SK-N-MC (cell line): Measurements from ENCODE around the gene PHACTR3.

Experiments used
- DNase-seq: peaks from one replicate; pipeline ENCODE4 v3.0.0-alpha.2; 2011; ENCODE audit warnings: low read depth, low spot score
- H3K27ac ChIP-seq: fragments of 200-600 bp; sonication (generic); 2 replicates; pipeline ENCODE4 v1.5.1; 2016; ENCODE audit warnings: mixed run types
- H3K36me3 ChIP-seq: fragments of 200-600 bp; sonication (generic); 2 replicates; pipeline ENCODE4 v1.6.1; 2017; ENCODE audit warnings: antibody characterized with exemption, low read length, mixed read lengths; ENCODE audit not compliant: insufficient read depth
- H3K4me3 ChIP-seq: fragments of 200-600 bp; sonication (generic); 2 replicates; pipeline ENCODE4 v1.5.1; 2016
- H3K9ac ChIP-seq: fragments of 200-600 bp; sonication (generic); 2 replicates; pipeline ENCODE4 v1.8.0; 2017; ENCODE audit warnings: mixed run types, mixed read lengths; ENCODE audit not compliant: insufficient read length
- H3K9me3 ChIP-seq: fragments of 200-600 bp; sonication (generic); 2 replicates; pipeline ENCODE4 v1.6.1; 2017; ENCODE audit warnings: low read depth, mild to moderate bottlenecking, antibody characterized with exemption, low read length, moderate library complexity, mixed read lengths
- EZH2 ChIP-seq: fragments of 200-600 bp; sonication (generic); IDR thresholded peaks from one replicate; pipeline ENCODE4 v1.6.1; 2017; ENCODE audit warnings: antibody characterized with exemption
- FOXP2 ChIP-seq: optimal IDR thresholded peaks from 2 replicates; pipeline ENCODE3; 2011; ENCODE audit warnings: mild to moderate bottlenecking, moderate library complexity; ENCODE audit not compliant: insufficient read depth; ENCODE audit errors: extremely low read length, control extremely low read depth
- POLR2AphosphoS5 ChIP-seq: IDR thresholded peaks from 2 replicates; pipeline ENCODE4 v1.6.1; 2012; ENCODE audit warnings: mild to moderate bottlenecking, low read depth, low read length, borderline replicate concordance

PHACTR3 gene

DNA sequence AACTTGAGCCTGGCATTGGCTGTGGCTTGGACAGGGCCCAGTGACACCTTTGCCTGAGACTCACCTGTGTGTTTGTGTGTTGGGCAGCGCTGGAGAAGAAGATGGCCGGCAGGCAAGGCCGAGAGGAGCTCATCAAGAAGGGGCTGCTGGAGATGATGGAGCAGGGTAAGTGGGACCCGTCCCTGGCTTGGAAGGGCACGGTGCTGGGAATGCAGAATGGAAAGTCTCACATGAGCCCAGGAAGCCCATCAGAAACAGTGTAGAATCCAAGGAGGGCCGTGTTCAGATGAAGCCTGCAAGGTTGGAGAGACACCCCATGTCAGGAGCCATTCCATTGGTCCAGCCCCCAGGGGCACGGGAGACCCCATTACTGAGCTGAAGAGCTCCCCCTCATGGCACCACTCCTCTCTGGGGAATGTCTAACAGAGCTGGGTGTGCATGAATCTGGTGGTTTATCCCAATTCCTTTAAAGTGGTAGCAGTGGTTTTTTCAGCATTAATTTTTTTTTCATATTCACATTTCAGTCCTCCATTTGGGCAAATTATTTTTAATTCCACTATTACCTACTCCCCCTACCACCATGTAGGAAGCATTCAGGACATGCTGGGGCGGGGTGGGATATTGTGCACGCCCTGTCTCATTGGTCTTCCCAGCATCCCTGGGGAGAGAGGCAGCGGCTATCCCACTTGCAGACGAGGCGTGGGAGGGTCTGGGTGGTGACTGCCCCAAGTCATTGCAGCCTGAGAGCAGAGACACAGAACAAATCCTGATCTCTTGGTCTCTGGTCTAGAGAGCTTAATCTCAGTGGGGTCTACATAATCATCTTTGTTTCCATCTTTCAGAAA, 143.6 kb downstream of the PHACTR3 start:
- TF ChIP-seq POLR2AphosphoS5: no peak
- no peak for TF ChIP-seq EZH2
- no peak for TF ChIP-seq FOXP2
- Histone ChIP-seq H3K9ac (no peak overlapping the region), H3K36me3 (no peaks in the 10 kb centered on the region), H3K4me3 (no peak overlapping the region), H3K27ac (no peak overlapping the region), H3K9me3 (no peaks in the 10 kb centered on the region)
- DNase-seq: no peak

DNA sequence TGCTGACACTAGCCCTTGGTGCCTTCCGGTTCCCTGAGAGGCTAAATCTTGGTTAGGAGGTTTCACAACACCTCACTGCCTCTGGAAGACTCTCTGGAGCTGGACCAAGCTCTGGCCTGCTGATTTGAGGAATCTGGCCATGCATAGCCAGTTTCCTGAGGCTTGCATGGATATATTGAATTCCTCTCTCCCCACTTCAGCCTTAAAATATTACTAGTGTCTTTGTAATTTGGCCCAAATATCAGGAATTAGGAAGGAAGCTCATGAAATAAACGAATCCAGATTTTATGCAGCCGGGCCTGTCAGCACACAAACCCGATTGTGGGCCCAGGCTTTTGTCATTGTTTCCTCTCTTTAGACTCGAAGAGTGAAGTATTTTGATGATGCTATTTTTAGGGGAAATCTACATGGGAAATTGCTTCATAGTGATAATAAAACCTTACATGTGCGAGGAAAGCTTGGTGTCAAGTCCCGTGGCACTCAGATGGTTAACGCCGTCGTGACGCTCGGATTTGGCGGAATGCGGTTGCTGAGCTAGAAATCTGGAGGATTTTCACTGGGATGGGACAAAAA, 144.4 kb downstream of the PHACTR3 start:
- no peak overlapping the region for H3K4me3 ChIP-seq
- H3K9me3 ChIP-seq: no peaks in the 10 kb centered on the region
- no peaks in the 10 kb centered on the region for H3K36me3 ChIP-seq
- no peak overlapping the region for H3K27ac ChIP-seq
- no peak for DNase-seq
- H3K9ac ChIP-seq: no peak overlapping the region
- TF ChIP-seq EZH2 (no peak), POLR2AphosphoS5 (no peak), FOXP2 (no peak)

DNA sequence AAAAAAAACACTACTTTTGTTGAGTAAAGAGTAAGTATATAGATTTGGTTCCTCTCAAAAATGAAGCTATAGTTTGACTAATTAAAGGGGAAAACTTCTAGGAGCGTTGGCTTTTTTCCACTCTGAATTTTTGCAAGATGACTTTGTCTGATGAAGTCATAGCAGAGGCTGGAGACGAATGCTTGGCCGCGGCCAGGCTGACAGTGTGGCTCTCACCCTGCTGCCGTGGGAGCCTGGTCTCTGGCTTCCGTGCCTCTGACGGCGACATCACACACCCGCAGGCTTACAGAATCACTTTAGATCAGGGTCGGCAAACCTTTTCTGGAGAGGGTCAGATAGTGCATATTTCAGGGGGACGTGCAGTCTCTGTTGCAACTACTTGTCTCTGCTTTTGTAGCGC, 145.0 kb downstream of the PHACTR3 start:
- H3K27ac ChIP-seq: no peak overlapping the region
- H3K36me3 ChIP-seq: no peaks in the 10 kb centered on the region
- no peak for DNase-seq
- H3K4me3 ChIP-seq: no peak overlapping the region
- TF ChIP-seq POLR2AphosphoS5 (no peak), FOXP2 (no peak), EZH2 (no peak)
- no peaks in the 10 kb centered on the region for H3K9me3 ChIP-seq
- H3K9ac ChIP-seq: no peak overlapping the region

DNA sequence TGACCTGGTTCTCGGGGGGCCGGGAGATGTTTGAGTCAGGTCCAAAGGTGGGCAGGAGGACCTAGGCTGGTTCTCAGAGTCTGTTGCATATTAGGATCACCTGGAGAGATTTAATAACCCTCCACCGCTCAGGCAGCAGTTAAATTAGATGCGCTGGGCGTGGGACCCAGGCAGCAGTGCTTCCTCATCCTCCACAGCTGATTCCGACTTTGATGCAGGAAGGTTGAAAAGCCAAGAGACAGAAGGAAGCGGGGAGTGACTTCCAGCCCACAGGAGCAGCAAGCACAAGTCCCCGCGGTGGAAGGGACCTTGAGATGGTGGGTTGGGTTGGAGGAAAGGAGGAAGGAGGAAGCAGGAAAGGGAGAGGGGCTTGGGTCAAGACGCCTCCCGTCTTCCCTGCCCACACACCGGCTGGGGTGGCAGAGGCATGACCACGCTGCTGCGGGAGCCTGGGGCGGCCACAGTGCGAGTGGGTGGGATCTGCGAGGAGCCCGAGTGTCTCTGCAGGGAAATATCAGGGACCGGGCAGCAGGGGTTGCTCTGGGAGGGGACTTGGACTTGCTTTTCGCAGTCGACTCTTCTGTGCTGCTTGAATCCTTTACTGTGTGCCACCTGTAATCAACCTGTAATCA, 146.0 kb downstream of the PHACTR3 start:
- TF ChIP-seq POLR2AphosphoS5 (no peak), EZH2 (no peak), FOXP2 (no peak)
- no peak overlapping the region for H3K27ac ChIP-seq
- H3K4me3 ChIP-seq: no peak overlapping the region
- no peaks in the 10 kb centered on the region for H3K9me3 ChIP-seq
- H3K9ac ChIP-seq: no peak overlapping the region
- DNase-seq: no peak
- no peaks in the 10 kb centered on the region for H3K36me3 ChIP-seq

DNA sequence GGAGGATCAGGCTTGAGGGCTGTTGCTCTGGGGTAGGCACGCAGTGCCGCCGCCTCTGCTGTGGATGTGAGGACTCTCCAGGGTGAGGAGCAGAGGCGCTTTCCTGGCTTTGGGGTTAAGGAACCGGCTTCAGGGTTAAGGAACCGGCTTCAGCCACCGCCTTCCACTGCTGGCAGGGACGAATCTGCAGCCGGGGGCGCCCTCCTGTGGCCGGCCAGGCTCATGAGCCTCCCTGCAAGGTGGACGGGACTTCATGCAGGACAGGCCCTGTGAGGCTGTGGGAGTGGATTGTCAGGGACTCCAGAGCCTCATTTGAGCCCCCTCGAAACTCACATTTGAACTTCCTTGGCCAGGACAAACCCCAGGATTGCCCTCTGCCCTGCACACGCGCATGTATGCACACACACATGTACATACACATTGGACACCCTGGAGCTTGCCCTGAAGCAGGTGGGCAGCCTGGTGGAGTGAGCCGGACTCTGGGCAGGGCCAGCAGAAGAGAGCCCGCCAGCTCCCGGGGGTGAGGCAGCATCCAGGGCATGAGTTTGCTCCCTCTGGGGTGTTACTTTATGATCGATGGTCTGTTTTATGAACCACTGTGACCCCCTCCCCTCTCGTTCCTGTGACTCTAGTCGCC, 146.9 kb downstream of the PHACTR3 start:
- H3K27ac ChIP-seq: no peak overlapping the region
- no peak for DNase-seq
- H3K4me3 ChIP-seq: no peak overlapping the region
- H3K36me3 ChIP-seq: no peaks in the 10 kb centered on the region
- no peak overlapping the region for H3K9ac ChIP-seq
- TF ChIP-seq POLR2AphosphoS5 (no peak), FOXP2 (no peak), EZH2 (no peak)
- no peaks in the 10 kb centered on the region for H3K9me3 ChIP-seq

DNA sequence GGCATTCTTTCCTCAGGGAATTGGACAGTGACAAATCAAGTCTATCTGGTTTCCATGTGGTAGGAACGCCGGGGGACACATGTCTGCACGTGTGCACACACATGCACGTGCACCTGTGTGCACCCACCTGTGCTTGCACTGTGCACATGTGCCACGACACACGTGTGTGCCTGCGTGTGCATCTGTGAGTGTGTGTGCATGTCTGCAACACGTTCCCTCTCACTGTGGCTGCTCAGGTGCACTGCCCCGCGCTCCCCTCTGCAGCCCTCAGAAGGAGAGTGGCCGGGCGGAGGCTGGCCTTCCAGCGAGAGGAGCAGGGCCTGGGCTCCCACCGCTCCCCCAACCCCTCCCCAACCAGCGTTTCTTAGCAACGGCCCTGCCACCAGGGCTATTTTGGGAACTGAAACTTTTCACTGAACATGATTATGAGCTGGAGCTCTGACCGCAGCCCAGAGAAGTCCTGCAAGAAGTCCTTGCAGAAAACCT, 147.8 kb downstream of the PHACTR3 start:
- DNase-seq: no peak
- no peak for TF ChIP-seq FOXP2
- TF ChIP-seq POLR2AphosphoS5: no peak
- TF ChIP-seq EZH2: no peak
- Histone ChIP-seq H3K36me3 (no peaks in the 10 kb centered on the region), H3K4me3 (no peak overlapping the region), H3K9ac (no peak overlapping the region), H3K9me3 (no peaks in the 10 kb centered on the region), H3K27ac (no peak overlapping the region)

DNA sequence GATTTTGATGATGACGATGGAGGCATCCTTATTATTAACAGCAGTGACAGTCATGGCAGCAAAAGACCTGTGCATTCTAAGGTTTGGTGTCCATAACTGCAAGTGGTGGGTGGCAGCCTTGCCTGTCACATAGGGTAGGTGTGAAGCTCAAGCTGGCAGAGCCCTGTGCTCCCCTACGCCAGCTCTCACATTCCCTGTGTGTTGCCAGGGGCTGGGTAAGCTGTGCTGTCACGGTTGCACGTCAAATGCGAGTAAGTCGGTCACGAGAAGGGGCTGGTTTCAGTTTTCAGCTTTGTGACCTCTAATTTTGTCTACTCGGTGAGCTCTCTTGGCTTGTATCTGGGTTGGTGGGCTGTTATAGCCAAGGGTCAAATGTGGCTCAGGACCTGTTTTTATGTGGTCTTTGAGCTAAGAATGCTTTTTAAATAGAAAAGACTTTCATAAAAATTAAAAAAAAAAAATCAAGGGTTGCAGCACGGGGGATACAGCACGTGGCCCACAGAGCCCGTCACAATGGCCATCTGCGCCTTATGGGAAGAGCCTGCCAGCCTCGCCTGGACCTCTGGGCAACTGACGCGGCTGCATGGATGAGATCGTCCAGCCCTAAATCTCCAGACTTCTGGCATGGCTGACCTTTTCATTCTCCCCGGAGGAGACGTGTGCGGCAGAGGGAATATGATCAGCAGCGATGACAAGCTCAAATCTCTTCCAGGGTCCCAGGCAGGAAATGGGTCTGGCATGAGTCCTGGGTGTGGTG, 148.5 kb downstream of the PHACTR3 start:
- Histone ChIP-seq H3K27ac (no peak overlapping the region), H3K9ac (no peak overlapping the region), H3K4me3 (no peak overlapping the region), H3K36me3 (no peaks in the 10 kb centered on the region), H3K9me3 (no peaks in the 10 kb centered on the region)
- no peak for DNase-seq
- TF ChIP-seq FOXP2 (no peak), POLR2AphosphoS5 (no peak), EZH2 (no peak)

DNA sequence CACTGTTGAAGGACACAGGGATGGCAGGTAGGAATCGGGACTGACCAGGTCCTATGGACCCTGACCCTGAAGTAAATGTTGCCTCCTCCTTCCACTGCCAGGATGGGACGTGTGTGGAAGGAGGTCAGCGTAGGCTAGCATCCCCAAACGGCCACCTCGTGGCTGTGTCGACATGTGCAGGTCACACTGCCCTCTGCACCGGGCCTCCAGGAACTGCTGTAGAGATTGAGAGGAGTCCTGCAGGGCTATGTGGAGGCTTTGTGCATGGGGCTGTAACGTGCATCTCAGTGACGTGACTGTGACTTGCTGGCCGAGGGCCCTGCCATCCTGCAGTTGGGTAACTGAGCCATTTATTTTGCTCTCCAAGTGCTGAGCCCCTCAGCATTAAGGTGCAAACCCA, 149.5 kb downstream of the PHACTR3 start:
- no peak for DNase-seq
- H3K9ac ChIP-seq: no peak overlapping the region
- TF ChIP-seq EZH2 (no peak), FOXP2 (no peak)
- no peaks in the 10 kb centered on the region for H3K36me3 ChIP-seq
- H3K4me3 ChIP-seq: no peak overlapping the region
- H3K9me3 ChIP-seq: no peaks in the 10 kb centered on the region
- no peak overlapping the region for H3K27ac ChIP-seq
